Keratinocyte (primary cell): ENCODE measurements around the gene RERE. TPM values are rescaled to one million over a fixed set of nuclear protein-coding genes. Genes with fewer than 3 reads are reported as not detected.

ENCODE experiments used
- DNase-seq: peaks from one replicate; pipeline ENCODE4 v3.0.0-alpha.2; 2011; ENCODE audit warnings: low read depth, missing footprints, low spot score
- FAIRE-seq: peaks from 2 replicates; lab custom pipeline; 2011; peaks lifted over from hg19 to GRCh38; lab: Jason Lieb, UNC
- H2AFZ ChIP-seq: 2 replicates; pipeline ENCODE4 v1.6.0; 2012; ENCODE audit warnings: low read length, control low read depth, inconsistent platforms; ENCODE audit not compliant: control insufficient read depth
- H3K27ac ChIP-seq: 2 replicates; pipeline ENCODE4 v1.5.1; 2011; ENCODE audit warnings: low read length; ENCODE audit not compliant: control insufficient read depth, insufficient read depth
- H3K27me3 ChIP-seq: 3 replicates; pipeline ENCODE4 v1.6.0; 2011; ENCODE audit warnings: low read length; ENCODE audit not compliant: control insufficient read depth, insufficient read depth; ENCODE audit errors: extremely low read depth
- H3K36me3 ChIP-seq, 2 experiments: 2 replicates in 1 of 2; 3 replicates in 1 of 2; pipeline ENCODE4 v1.5.1; 2011; ENCODE audit warnings: low read length in 2 of 2, mild to moderate bottlenecking in 1 of 2; ENCODE audit not compliant: control insufficient read depth in 2 of 2, insufficient read depth in 2 of 2; ENCODE audit errors: extremely low read depth in 1 of 2
- H3K4me1 ChIP-seq: 3 replicates; pipeline ENCODE4 v1.5.1; 2011; ENCODE audit warnings: low read length; ENCODE audit not compliant: control insufficient read depth, insufficient read depth; ENCODE audit errors: extremely low read depth
- H3K4me2 ChIP-seq: 3 replicates; pipeline ENCODE4 v1.6.0; 2011; ENCODE audit warnings: low read depth, low read length; ENCODE audit not compliant: control insufficient read depth, insufficient read depth; ENCODE audit errors: extremely low read depth
- H3K4me3 ChIP-seq, 3 experiments: fragments of 200-600 bp in 1 of 3; sonication (generic) in 1 of 3; 2 replicates in 2 of 3; 3 replicates in 1 of 3; pipeline ENCODE4 v1.5.1; 2011 to 2016; ENCODE audit warnings: low read length in 3 of 3, mild to moderate bottlenecking in 3 of 3, control low read depth in 2 of 3, inconsistent platforms in 1 of 3, low read depth in 1 of 3, mixed read lengths in 1 of 3, mixed run types in 1 of 3, moderate library complexity in 1 of 3; ENCODE audit not compliant: control insufficient read depth in 2 of 3, insufficient read depth in 2 of 3; ENCODE audit errors: extremely low read depth in 1 of 3
- H3K79me2 ChIP-seq: 2 replicates; pipeline ENCODE4 v1.6.0; 2012; ENCODE audit warnings: low read length; ENCODE audit not compliant: control insufficient read depth, insufficient read depth
- H3K9ac ChIP-seq: 3 replicates; pipeline ENCODE4 v1.6.0; 2011; ENCODE audit warnings: low read length; ENCODE audit not compliant: control insufficient read depth, insufficient read depth; ENCODE audit errors: extremely low read depth
- H3K9me1 ChIP-seq: 3 replicates; pipeline ENCODE4 v1.6.0; 2011; ENCODE audit warnings: low read length; ENCODE audit not compliant: control insufficient read depth, insufficient read depth; ENCODE audit errors: extremely low read depth
- H3K9me3 ChIP-seq: 2 replicates; pipeline ENCODE4 v1.5.1; 2012; ENCODE audit warnings: low read depth, low read length; ENCODE audit not compliant: control insufficient read depth
- H4K20me1 ChIP-seq: 3 replicates; pipeline ENCODE4 v1.6.0; 2011; ENCODE audit warnings: low read length; ENCODE audit not compliant: control insufficient read depth, insufficient read depth; ENCODE audit errors: extremely low read depth
- EZH2 ChIP-seq: IDR thresholded peaks from one replicate; pipeline ENCODE4 v1.6.1; 2012; ENCODE audit warnings: inconsistent platforms, mild to moderate bottlenecking, low read length, moderate library complexity
- dilution Hi-C: fragments of 300-500 bp; cut with MboI; formaldehyde crosslinking; loops from one replicate; pipeline ENCODE4 v1.7.0; 2020; ENCODE audit warnings: low sequenced_read_pairs; ENCODE audit not compliant: extremely low pct_ligation_motif_present
- polyA plus RNA-seq, 5 experiments: library from polyadenylated mRNA; depleted of rRNA in 3 of 5; stranded (reverse) in 3 of 5; stranded (forward) in 1 of 5; unstranded in 1 of 5; fragments of >200 nt; gene quantifications; 1 replicate in 1 of 5; 2 replicates in 3 of 5; 3 replicates in 1 of 5; pipeline versions ENCODE4 v1.2.1 to v1.2.3, GENCODE V29; 2011 to 2012; ENCODE audit warnings: missing spikeins in 2 of 5, low read depth in 1 of 5, low replicate concordance in 1 of 5
- TF ChIP-seq, protein P1 (sequence below), 3 experiments: IDR thresholded peaks in 1 of 3; conservative IDR thresholded peaks in 1 of 3; optimal IDR thresholded peaks in 1 of 3; 2 replicates in 2 of 3; 3 replicates in 1 of 3; pipeline versions ENCODE3 to v1.5.1; 2011; ENCODE audit warnings: low read length in 3 of 3, mild to moderate bottlenecking in 3 of 3, moderate library complexity in 2 of 3, control low read depth in 1 of 3, inconsistent platforms in 1 of 3; ENCODE audit not compliant: insufficient read depth in 2 of 3; ENCODE audit errors: extremely low read depth in 1 of 3

Gene RERE
- polyA plus RNA-seq, 1 donor (not counting 4 experiments of a cell fraction or from before 2014, with no cell fraction given), result 3.8 TPM

DNA sequence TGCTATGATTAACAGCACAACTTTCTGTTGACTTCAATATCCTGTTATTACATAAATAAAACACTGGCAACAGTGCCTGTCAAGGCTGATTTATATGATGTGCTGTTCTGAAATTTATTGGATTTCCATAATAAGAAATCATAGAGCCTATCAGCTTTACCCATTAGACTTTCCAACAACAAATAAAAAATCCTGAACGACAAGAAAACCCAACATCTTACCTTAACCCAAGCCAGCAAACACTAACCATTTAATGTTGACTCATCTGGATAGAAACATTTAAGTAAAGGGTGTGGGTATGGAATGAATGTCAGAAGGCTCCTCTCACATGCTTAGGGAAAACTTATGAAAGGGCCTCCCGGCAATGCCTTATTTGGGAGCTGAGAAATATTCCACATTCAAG lies 334.5 kb downstream of the RERE start:
- Histone ChIP-seq H3K9ac (no peak overlapping the region), H3K4me1 (peaks cover 10% of the 10 kb centered on the region), H3K9me1 (no peaks in the 10 kb centered on the region), H3K27me3 (no peaks in the 10 kb centered on the region), H2AFZ (no peak overlapping the region), H3K4me2 (peak overlapping the region; percentile 41), H4K20me1 (no peaks in the 10 kb centered on the region), H3K9me3 (no peaks in the 10 kb centered on the region), H3K79me2 (peaks cover 2% of the 10 kb centered on the region), H3K4me3 (no peak overlapping the region), H3K36me3 (no peaks in the 10 kb centered on the region), H3K27ac (peak overlapping the region; percentile 17)
- DNase-seq, result no peak
- dilution Hi-C loops, result no loop called here
- FAIRE-seq, result peak; percentile 66
- no peak for TF ChIP-seq EZH2
- TF ChIP-seq, protein P1, sequence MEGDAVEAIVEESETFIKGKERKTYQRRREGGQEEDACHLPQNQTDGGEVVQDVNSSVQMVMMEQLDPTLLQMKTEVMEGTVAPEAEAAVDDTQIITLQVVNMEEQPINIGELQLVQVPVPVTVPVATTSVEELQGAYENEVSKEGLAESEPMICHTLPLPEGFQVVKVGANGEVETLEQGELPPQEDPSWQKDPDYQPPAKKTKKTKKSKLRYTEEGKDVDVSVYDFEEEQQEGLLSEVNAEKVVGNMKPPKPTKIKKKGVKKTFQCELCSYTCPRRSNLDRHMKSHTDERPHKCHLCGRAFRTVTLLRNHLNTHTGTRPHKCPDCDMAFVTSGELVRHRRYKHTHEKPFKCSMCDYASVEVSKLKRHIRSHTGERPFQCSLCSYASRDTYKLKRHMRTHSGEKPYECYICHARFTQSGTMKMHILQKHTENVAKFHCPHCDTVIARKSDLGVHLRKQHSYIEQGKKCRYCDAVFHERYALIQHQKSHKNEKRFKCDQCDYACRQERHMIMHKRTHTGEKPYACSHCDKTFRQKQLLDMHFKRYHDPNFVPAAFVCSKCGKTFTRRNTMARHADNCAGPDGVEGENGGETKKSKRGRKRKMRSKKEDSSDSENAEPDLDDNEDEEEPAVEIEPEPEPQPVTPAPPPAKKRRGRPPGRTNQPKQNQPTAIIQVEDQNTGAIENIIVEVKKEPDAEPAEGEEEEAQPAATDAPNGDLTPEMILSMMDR (optimal IDR thresholded peaks at IDR 0.05 in 1 of 3, IDR thresholded peaks at IDR 0.05 in 1 of 3, conservative IDR thresholded peaks at IDR 0.05 in 1 of 3; ENCODE audit: extremely low read depth in 1 of 3, insufficient read depth in 2 of 3, low read length in 3 of 3), result no peak

DNA sequence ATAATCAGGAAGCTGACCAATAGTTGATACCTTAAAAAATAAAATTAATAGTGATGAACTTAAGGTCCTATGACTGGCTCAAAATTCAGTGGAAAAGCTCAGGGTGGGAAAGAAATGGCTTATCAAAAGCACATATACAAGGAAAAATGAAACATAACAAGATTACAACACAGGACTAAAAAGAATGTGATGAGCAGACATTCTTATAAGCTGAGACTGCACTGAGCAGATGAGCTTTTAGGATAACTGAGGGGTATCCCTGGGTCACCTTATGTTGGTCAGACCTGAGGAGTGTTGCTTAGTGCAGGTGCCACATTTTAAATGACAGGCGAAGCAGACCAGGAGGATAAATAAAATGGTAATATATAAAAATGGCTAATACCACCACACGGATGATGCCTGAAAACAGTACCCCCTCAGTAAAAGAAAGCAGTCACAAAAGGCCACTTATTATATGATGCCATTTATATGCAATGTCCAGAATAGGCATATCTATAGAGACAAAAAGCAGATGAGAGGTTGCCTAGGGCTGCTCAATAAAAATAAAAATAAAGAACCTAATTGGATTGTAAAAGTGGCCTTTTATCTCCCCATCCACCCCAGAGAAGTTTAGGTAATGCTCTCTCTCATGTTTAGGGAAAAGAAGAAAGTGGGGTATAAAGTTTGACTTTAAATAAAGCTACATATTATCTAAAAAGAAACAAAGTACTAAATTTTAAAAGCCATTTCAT lies 335.6 kb downstream of the RERE start:
- Histone ChIP-seq H3K27me3 (no peaks in the 10 kb centered on the region), H3K4me2 (no peak overlapping the region), H3K27ac (no peak overlapping the region), H3K4me3 (no peak overlapping the region), H3K9ac (no peak overlapping the region), H4K20me1 (no peaks in the 10 kb centered on the region), H2AFZ (no peak overlapping the region), H3K9me3 (no peaks in the 10 kb centered on the region), H3K36me3 (no peaks in the 10 kb centered on the region), H3K4me1 (peaks cover 10% of the 10 kb centered on the region), H3K9me1 (no peaks in the 10 kb centered on the region), H3K79me2 (peaks cover 2% of the 10 kb centered on the region)
- FAIRE-seq (no peak), DNase-seq (no peak)
- dilution Hi-C loops, result no loop called here
- TF ChIP-seq, protein P1 (optimal IDR thresholded peaks at IDR 0.05 in 1 of 3, IDR thresholded peaks at IDR 0.05 in 1 of 3, conservative IDR thresholded peaks at IDR 0.05 in 1 of 3; ENCODE audit: extremely low read depth in 1 of 3, insufficient read depth in 2 of 3, low read length in 3 of 3), result no peak
- no peak for TF ChIP-seq EZH2
